ENCODE data around the gene FGFR3. TPM values are rescaled to one million over a fixed set of nuclear protein-coding genes. Genes with fewer than 3 reads are reported as not detected.

FGFR3 gene
- total RNA-seq, 1 experiment from 2014 or later: 0.03 TPM

DNA sequence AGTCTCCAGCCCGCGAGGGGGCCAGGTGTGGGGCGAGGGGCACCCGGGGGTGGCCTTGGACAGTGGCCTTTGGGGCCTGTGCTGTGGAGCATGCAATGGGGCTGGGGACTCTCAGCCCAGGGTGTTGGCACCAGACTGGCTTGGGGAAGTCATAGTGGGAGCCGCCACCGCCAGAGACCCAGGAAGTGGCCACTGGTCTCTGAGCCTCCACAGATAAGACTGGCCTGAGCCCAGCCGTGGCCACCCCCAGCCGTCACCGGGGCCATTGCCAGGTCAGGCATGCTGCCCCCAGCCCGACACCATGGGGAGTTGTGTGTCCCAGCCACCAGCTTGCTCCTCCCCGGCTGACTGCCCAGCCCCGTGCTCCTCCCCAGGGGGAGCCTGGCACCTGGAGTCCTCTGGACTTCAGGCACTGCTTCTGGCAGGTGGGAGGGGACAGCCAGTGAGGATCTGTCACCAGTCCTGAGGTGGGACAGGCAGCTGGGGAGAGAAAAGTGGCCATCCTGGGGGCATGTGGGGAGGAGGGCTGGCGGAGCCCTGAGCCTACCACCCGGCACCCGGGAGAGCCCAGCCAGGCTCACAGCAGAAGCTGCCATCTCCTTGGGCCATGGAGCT, 39.3 kb upstream of the FGFR3 start:
- no peak for DNase-seq (ENCODE audit: low read depth, low spot score)
- in situ Hi-C loops (cut with HindIII; ENCODE audit: low pct_unique_long_range_greater_than_20kb, low sequenced_read_pairs): no loop called here

DNA sequence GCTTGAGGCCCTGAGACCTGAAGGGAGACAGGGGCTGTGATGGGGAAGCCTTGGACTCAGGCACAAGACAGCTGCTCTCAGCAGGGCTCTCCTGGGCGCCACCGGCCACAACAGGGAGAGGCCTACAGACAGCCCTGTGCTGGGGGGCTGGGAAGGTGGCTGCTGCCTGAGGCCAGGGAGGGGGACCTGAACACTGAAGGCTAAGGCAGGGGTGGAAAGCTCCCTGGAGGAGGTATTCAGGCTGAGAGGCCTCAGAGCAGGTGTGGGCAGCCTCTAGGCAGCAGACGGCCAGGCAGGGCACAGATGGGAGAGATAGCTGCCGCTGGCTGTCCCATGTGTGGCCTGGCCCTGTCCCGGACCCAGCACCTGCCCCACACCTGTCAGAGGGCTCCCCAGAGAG, 38.8 kb upstream of the FGFR3 start:
- in situ Hi-C loops (cut with HindIII; ENCODE audit: low pct_unique_long_range_greater_than_20kb, low sequenced_read_pairs): no loop called here
- DNase-seq (ENCODE audit: low read depth, low spot score): no peak

DNA sequence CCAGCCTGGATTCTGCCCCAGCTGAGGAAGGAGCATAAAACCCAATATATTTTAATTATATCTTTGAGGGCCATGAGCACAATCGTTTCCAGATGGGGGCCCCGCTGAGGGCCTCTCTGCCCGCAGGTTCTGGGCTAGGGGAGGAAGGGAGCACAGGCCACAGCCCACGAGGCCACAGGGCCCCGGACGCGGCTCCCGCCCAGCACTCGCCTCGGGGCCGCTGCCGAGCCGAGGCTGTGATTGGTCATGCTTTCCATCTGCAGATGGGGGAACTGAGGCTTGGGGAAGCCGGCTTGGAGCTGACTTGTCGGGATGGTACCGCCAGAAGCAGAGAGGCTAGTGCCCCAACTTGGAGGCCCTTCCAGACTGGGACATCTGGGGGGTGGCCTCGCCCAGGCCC, 37.8 kb upstream of the FGFR3 start:
- no peak for DNase-seq (ENCODE audit: low read depth, low spot score)
- in situ Hi-C loops (cut with HindIII; ENCODE audit: low pct_unique_long_range_greater_than_20kb, low sequenced_read_pairs): no loop called here

DNA sequence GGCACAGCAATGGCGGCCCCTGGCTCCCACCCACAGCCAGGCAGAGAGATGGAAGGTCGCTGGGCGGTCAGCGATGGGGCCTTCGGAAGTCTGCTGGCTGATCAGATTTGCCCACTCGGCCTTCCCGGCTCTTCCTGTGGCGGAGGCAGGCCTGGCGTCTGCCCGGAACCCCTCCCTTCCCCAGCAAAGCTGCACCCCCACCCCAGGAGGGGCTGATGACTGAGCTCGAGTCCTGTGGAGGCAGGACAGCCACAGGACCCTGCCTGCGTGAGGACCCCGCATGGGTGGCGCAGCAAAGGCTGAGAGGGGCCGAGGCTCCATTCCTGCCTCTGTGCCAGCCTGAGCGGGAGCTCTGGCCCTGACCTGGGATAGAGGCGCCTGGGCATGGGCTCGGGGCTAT, 37.0 kb upstream of the FGFR3 start:
- DNase-seq (ENCODE audit: low read depth, low spot score): no peak
- in situ Hi-C loops (cut with HindIII; ENCODE audit: low pct_unique_long_range_greater_than_20kb, low sequenced_read_pairs): no loop called here

- in situ Hi-C loops (cut with HindIII; ENCODE audit: low pct_unique_long_range_greater_than_20kb, low sequenced_read_pairs): no loop called here
- no peak for DNase-seq (ENCODE audit: low read depth, low spot score)
Measured at GRCh38 chr4:1756893-1757779, 36.0 kb upstream of the FGFR3 start.

GRCh38 chr4:1757836-1758235, 35.3 kb upstream of the FGFR3 start:
- no peak for DNase-seq (ENCODE audit: low read depth, low spot score)
- in situ Hi-C loops (cut with HindIII; ENCODE audit: low pct_unique_long_range_greater_than_20kb, low sequenced_read_pairs): no loop called here

DNA sequence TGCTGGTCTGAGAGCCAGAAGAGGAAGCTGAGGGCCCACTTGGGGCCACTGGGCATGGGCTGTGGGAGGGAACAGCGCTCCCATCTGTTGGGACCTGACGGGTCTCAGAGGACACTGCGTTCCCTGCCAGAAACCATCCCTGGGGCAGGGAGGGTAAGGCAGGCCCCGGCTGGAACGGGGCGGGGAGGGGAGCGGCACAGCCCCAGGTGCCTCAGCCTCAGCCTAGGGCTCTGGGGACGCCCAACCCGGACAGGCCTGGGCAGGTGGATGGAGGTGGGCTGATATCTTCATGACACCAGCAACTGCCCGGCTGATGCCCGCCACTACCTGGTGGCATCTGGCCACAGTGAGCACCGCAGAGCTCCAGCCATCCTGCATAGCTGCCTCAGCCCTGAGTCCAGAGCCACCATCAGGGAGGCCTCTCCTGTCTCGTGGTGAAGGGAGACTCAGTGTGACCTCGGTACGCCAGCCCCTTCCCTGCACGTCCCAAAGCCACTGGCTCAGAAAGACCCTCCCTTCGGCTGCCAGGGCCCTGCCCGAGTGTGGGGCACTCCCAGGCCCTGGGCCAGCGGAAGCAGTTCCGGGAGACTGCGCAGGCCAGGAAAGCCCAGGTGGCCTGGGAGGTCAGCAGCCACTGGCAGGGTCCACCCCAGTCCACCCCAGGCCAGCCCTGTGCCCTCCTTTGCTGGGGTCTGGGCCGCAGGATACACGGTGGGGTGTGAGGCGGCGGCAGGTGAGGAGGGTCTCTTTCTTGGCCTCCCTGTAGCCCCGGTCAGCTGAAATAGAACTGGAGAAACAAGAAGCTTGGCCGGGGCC, 34.6 kb upstream of the FGFR3 start:
- DNase-seq (ENCODE audit: low read depth, low spot score): no peak
- in situ Hi-C loops (cut with HindIII; ENCODE audit: low pct_unique_long_range_greater_than_20kb, low sequenced_read_pairs): no loop called here

DNA sequence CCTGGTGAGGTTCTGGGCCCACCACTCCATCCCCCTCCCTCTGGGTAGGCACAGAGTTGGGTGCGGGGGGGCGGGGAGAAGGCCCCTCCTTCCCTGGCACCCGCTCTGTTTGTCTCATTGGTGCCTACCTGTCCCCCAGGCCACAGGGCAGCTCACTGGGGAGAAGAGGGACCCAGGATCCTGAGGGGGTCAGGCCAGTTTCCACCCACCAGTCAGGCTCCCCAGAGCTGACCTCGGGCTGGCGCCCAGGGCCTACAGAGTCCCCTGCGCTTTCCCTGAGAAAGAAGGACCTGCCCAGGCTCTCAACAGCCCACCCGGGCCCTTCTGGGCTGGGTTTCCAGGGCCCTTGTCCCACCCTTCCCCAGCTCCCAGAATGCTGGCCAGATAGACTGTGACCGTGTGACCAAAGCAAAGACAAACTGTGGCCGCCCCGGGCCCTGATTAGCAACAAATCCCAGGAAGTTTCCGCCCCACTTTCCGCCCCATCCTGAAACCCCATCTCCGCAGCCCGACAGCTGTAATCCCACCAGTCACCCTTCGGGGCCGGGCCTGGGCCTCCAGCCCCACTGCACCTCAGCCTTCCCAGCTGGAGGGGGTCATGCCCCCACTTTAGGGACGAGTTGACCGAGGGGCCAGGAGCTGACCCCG, 33.8 kb upstream of the FGFR3 start:
- in situ Hi-C loops (cut with HindIII; ENCODE audit: low pct_unique_long_range_greater_than_20kb, low sequenced_read_pairs): no loop called here
- no peak for DNase-seq (ENCODE audit: low read depth, low spot score)

GRCh38 chr4:1759818-1760223, 33.3 kb upstream of the FGFR3 start:
- in situ Hi-C loops (cut with HindIII; ENCODE audit: low pct_unique_long_range_greater_than_20kb, low sequenced_read_pairs): no loop called here

DNA sequence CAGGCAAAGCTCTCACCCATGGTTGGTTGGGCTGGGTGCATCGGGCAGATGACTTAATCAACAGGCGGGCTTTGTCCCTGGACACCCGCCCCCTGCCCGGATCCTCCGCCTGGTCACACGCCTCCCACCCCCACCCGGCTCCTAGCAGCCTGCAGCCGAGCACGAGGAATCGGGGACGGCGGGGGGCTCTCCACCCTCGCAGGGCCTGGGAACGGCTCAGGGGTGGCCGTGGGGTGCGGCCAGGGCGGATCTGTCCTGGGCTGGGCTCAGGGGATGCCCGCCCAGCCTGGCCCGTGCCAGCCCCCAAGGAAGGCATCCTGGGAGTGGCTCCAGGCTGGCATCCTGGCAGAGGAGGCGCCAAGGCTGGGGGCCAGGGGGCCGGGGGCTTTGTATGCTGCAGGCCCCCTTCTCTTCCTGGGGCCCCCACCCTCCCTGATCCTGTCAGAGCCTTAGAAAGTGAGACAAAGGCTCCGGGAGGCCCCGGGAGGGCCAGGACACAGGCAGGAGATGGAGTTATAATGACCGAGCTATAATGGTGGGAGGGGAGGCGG, 32.5 kb upstream of the FGFR3 start:
- in situ Hi-C loops (cut with HindIII; ENCODE audit: low pct_unique_long_range_greater_than_20kb, low sequenced_read_pairs): no loop called here

More at GRCh38 chr4:1759818-1760223, 33.3 kb upstream of the FGFR3 start:
- DNase-seq (ENCODE audit: low read depth, low spot score): no peak

GRCh38 chr4:1761130-1761689, 31.9 kb upstream of the FGFR3 start:
- in situ Hi-C loops (cut with HindIII; ENCODE audit: low pct_unique_long_range_greater_than_20kb, low sequenced_read_pairs): no loop called here
- no peak for DNase-seq (ENCODE audit: low read depth, low spot score)

More for the DNA sequence above, 32.5 kb upstream of the FGFR3 start:
- peak; percentile 23 for DNase-seq (ENCODE audit: low read depth, low spot score)

GRCh38 chr4:1762264-1763010, 30.7 kb upstream of the FGFR3 start:
- in situ Hi-C loops (cut with HindIII; ENCODE audit: low pct_unique_long_range_greater_than_20kb, low sequenced_read_pairs): no loop called here
- DNase-seq (ENCODE audit: low read depth, low spot score): no peak

DNA sequence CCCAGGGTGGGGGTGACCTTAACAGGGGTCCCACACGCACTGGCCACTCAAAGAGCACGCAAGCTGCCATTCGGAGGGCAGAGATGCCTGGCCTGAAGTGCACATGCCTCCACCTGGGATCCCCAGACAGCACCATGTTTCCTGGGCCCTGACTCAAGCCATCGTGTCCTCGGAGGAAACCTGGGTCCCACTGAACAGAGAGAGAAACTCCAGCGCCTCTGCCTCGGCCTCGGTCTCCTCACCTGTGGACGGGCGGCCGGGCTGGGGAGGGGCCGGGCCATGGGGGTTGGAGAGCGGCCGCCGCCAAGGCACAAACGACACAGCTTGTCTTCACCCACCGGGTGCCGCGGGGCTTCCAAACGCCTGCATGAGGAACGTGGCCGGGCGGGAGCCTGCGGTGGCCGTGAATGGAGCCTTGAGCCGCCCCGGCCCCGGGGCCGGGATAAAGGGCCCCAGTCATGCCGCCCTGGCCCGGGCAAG, 30.0 kb upstream of the FGFR3 start:
- in situ Hi-C loops (cut with HindIII; ENCODE audit: low pct_unique_long_range_greater_than_20kb, low sequenced_read_pairs): no loop called here
- DNase-seq (ENCODE audit: low read depth, low spot score): no peak

- peak; percentile 74 for DNase-seq (ENCODE audit: low read depth, low spot score)
- in situ Hi-C loops (cut with HindIII; ENCODE audit: low pct_unique_long_range_greater_than_20kb, low sequenced_read_pairs): no loop called here
Measured at GRCh38 chr4:1763550-1764080, 29.5 kb upstream of the FGFR3 start.

DNA sequence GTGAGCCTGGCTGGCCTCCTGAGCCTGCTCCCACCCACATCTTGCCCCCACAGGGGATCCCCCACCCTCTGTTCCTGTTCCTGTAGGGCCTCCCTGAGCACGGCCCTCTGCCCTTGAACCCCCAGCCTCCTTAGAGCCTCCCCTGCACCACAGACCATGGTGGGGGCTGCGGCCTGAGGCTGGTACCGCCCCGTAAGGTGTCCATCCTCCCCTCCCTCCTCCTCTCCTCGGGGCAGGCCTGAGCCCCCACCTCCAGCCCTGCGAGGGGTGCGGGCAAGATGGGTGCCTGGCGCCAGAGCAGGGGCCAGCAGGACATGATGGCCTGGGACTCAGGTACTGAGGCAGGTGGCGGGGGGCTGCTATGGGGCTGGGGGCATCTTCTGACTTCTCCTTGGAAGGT, 28.4 kb upstream of the FGFR3 start:
- DNase-seq (ENCODE audit: low read depth, low spot score): no peak
- in situ Hi-C loops (cut with HindIII; ENCODE audit: low pct_unique_long_range_greater_than_20kb, low sequenced_read_pairs): no loop called here

GRCh38 chr4:1765409-1766072, 27.6 kb upstream of the FGFR3 start:
- in situ Hi-C loops (cut with HindIII; ENCODE audit: low pct_unique_long_range_greater_than_20kb, low sequenced_read_pairs): no loop called here
- DNase-seq (ENCODE audit: low read depth, low spot score): no peak
